Tibial nerve (tissue), 4 donors: ENCODE measurements around the gene KRT34.

ENCODE experiments used
- EP300 ChIP-seq, 2 donors: sonication (generic); formaldehyde crosslinking; IDR thresholded peaks; one replicate each; pipeline ENCODE4 v1.6.1; 2017; ENCODE audit warnings: antibody characterized with exemption in 2 of 2, mild to moderate bottlenecking in 1 of 2
- POLR2A ChIP-seq, 2 donors: fragments of 450-650 bp; IDR thresholded peaks; one replicate each; pipeline ENCODE4 v1.6.1; 2017; ENCODE audit warnings: antibody characterized with exemption in 2 of 2, mild to moderate bottlenecking in 2 of 2, moderate library complexity in 2 of 2
- TF ChIP-seq, protein P1 (sequence below), 5 experiments: fragments of 200-600 bp in 3 of 5; fragments of 450-650 bp in 2 of 5; sonication (generic) in 3 of 5; IDR thresholded peaks; one replicate each; pipeline ENCODE4 v1.5.1; 2016 to 2019; ENCODE audit warnings: antibody characterized with exemption in 5 of 5, mild to moderate bottlenecking in 3 of 5, moderate library complexity in 2 of 5

DNA sequence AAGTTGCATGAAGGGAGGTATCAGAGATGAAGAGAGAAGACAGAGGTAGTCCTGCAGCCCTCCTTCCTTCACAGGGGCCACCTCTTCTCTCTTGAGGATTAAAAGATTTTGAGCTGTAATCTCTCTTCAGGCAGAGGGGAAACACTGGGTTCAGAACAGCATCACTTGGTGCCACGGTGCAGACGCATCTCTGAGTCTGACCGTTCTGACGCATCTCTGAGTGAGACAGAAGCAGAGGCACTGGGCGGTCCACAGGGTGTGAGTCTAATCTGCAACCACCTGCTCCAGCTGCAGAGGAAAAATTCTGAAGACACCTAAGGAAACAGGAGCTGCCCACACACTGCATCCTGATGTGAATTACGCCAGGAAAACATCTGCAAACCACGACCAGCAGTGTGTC is 47.6 kb upstream of the KRT34 start:
- TF ChIP-seq POLR2A (IDR thresholded peaks at IDR 0.05) (no peak), EP300 (IDR thresholded peaks at IDR 0.05) (no peak)
- TF ChIP-seq, protein P1, sequence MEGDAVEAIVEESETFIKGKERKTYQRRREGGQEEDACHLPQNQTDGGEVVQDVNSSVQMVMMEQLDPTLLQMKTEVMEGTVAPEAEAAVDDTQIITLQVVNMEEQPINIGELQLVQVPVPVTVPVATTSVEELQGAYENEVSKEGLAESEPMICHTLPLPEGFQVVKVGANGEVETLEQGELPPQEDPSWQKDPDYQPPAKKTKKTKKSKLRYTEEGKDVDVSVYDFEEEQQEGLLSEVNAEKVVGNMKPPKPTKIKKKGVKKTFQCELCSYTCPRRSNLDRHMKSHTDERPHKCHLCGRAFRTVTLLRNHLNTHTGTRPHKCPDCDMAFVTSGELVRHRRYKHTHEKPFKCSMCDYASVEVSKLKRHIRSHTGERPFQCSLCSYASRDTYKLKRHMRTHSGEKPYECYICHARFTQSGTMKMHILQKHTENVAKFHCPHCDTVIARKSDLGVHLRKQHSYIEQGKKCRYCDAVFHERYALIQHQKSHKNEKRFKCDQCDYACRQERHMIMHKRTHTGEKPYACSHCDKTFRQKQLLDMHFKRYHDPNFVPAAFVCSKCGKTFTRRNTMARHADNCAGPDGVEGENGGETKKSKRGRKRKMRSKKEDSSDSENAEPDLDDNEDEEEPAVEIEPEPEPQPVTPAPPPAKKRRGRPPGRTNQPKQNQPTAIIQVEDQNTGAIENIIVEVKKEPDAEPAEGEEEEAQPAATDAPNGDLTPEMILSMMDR (IDR thresholded peaks at IDR 0.05): no peak
